CD4-positive, alpha-beta T cell treated with Interleukin-1 beta for 1 hour (primary cell): Measurements from ENCODE around the gene ANKRD49.
"Not testable (repeated sequence)": the region's sequence is repeated elsewhere in the genome, so short reads cannot be mapped to it uniquely, and the experiment has no call there.

Experiments
- DNase-seq, 2 donors: peaks; one replicate each; pipeline ENCODE4 v3.0.0-alpha.2; 2020 to 2022

ANKRD49 gene, protein sequence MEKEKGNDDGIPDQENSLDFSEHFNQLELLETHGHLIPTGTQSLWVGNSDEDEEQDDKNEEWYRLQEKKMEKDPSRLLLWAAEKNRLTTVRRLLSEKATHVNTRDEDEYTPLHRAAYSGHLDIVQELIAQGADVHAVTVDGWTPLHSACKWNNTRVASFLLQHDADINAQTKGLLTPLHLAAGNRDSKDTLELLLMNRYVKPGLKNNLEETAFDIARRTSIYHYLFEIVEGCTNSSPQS

DNA sequence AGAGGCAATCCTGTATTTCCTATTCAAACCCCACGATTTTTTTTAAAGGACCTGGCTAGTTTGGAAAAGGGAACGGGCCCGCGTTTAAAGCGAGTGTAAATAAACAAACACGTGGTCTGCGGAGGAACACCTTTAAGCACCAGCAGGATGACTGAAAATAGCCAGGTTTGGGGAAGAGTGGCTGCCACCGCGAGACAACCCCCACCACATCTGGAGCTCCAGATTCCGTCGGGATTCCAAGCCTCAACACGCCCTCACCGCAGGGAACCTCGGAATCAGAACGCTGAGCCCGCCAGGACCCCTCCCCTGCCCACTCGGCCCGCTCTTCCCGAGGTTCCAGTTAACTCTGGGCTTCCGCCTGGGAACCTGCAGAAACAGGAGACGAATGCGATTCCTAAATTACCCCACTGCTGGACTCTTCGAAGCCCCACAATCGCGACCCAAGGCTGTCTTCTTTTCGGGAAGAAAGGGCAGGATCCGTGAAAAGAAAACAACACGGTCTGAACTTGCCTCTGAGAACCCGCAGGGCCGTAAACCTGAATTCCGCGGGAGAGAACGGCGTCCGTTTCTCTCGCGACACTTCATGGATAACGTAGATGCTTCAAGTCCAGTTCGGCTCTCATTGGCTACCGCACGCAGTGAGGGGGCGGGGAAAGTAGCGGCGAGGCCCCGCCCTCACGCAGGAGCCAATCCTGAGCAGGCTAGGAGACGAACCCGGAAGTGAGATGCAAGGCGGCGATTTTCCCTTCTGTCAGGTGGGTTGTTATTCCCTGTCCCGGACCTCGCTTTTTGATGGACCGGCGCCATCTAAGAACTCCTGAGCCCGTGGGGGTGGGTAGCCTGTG lies at the start of gene ANKRD49, which contains the start of gene MRE11:
ANKRD49 (plus strand) TSS at position 704 of the 845 bp plus-strand sequence. CDS start 2,710 bp downstream, outside the sequence.
MRE11 (minus strand) TSS at position 564 of the 845 bp plus-strand sequence. CDS start 1,043 bp downstream, outside the sequence.
- peak; percentile 97 for DNase-seq

DNA sequence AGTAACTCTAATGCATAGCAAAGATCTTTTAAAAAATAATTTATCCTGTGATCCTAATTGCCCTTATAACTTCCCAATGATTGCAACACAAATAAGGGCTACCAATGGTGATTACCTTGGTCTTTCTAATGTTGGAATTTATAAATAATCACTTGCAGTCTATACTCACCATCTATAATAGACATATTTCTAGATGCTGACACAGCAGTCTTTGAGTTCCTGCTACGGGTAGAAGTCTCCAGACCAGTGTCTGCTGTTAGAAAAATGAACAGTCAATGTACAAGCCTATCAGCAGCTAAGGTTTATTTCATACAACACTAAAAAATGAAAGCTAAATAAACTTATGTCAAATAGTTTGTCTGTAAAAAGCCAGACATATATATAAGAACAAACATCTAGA lies 48.1 kb upstream of the ANKRD49 start:
- DNase-seq, result no peak

DNA sequence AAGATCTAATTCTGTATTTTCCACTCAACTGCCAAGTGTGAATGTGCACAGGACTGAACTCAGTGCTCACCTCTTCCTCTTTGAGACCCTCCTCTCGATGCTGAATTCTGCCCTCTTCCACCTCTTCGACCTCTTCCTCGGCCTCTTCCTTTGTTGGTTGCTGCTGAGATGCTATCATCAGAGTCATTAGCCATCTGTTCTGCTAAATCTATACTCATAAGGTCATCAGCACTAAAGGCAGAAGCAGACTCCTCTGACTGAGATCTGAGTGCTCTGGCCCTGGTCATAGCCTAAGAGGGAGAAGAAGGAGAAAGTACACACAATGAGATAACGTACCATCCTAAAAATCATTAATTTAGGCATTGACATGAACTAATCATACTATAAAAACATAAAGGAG lies 46.6 kb upstream of the ANKRD49 start:
- DNase-seq, result no peak

DNA sequence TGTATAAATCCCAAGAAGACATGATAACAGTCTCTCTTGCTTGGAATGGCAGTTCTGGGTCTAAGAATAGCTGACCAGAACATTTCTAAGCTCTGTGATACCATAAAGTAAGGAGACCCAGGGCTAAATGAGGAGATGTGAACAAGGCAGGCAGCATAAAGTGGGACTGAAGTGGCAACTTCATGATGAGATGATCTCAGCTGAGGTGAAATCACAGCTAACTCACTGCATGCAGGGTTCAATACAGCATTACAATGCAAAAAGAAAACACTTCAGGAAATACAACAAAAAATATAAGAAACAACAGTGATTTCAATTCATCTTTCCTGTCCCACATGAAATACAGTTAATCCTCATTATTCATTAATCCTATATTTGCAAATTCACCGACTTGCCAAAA lies 44.8 kb upstream of the ANKRD49 start:
- no peak for DNase-seq

DNA sequence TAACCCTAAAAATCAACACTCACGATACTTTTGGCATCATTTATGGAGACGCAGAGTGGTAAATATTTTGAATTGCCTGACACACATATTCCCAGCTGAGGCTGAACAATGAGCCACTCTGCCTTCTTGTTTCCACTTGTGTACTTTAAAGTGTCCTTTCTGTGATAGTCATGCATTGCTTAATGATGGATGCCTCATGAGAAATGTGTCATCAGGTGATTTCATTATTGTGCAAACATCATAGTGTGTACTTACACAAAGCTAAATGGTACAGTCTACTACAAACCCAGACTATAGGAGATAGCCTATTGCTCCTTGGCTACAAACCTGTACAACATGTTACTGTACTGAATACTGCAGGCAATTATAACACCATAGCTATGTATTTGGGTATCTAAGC lies 44.3 kb upstream of the ANKRD49 start:
- DNase-seq, result no peak

DNA sequence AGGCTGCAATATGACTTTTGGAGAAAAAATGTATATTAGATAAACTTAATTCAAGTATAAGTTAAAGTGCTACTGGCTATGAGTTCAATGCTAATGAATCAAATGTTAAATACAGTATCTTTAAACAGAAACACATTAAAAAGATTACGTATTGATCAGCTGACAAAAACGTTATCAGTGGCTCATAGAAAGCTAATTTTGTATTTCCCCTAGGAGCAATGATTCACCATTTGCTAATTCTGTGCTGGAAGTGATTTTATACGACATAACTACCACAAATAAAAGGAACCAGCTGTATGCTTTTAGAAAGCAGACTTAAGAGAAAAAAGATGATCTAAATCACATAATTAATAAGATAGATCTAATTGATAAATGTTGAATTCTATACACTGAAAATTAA lies 43.7 kb upstream of the ANKRD49 start:
- no peak for DNase-seq

DNA sequence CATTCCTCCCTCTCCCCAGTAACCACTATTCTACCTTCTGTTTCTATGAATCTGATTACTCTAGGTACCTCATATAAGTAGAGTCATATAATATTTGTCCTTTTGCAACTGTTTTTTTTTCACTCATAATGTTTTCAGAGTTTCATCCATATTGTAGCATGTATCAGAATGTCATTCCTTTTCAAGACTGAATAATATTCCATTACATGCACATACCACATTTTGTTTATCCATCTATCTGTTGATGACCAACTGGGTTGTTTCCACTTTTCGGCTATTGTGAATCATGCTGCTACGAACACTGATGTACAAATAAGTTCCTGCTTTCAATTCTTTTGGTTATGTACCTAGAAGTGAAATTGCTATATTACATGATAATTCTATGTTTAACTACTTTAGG lies 40.8 kb upstream of the ANKRD49 start:
- DNase-seq, result no peak

DNA sequence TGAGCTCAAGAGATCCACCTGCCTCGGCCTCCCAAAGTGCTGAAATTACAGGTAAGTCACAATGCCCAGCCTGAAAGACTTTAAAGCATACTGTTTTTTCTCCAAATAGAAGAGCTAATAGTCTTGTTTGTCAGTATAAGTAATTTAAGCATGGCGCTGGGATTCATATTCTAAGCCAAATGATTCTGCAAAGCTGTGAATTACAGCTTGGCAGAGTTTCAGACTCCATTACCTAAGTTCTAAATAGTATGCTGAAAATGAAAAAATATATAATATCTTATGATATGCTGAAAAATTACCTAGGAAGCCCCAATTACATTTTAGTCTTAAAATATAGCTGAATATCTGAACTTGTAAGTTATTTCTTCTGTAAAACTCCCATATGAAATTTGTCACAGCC lies 39.5 kb upstream of the ANKRD49 start:
- no peak for DNase-seq

DNA sequence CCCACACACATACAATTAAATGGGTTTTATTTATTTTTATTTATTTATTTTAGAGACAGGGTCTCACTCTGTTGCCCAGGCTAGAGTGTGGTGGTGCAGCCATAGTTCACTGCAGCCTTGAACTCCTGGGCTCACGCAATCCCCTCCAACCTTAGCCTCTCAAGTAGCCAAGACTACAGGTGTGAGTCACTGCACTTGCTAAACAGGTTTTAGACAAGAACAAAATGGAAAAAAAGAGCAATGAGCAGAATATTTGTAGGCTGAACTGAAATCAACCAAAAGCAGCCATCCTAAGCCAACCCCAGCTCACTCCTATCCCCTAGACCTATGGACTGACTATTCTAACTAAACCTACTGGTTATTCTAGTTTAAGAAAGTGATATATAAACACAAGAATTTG lies 37.9 kb upstream of the ANKRD49 start:
- DNase-seq, result no peak

DNA sequence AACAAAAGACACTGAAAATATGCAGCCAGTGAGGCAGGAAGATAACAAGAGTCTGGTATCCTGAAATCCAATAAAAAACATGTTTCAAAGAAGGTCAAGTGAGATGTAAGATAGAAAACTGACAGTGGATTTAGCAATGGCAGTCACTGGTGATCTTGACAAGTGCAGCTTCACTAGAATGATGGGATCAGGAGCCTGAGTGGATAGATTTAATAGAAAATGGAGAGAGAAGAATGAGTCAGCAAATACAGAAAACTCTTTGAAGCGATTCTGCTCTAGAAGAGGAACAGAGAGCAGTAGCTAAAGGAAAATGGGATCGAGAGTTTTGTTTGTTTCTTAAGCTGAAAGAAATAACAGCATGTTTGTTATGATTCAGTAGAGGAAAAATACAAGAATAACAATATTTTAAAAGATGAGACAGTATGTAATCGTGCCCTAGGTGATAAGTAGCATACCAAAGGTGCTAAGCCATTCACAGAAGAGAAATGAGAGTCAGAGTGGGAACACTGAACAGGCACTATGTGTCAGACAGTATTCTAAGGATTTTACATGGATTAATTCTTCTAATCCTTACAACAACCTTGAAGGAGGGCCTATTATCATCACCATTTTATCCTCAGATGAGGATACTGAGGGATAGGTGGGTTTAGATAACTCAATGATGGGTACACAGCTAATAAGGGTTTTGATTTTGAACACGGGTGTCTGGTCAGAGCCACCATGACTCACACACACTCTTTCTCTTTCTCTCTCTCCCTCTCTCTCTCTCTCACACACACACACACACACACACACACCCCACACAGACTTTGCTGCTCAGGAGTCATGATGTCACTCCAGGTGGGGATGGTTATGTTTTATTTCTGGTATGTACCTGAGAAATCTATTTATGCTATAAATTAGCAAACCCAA lies 36.4 kb upstream of the ANKRD49 start:
- DNase-seq, result no peak

DNA sequence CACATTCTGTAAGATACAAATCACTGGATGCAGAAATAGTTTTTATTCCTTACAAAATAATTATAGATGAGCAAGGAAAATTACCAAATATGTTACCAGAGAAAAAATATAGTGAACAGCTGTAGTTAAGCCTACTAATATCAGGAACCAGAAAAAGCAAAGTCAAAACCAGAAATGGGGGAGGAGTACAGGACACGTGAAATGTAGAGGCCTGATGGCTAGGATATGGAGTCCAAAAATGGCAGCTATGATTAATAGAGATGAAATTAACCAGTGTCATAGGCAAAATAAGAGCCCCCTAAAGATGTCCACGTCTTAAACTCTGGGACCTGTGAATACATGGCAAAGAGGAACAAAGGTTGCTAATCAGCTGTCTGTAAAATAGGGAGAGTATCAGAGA lies 34.2 kb upstream of the ANKRD49 start:
- no peak for DNase-seq

DNA sequence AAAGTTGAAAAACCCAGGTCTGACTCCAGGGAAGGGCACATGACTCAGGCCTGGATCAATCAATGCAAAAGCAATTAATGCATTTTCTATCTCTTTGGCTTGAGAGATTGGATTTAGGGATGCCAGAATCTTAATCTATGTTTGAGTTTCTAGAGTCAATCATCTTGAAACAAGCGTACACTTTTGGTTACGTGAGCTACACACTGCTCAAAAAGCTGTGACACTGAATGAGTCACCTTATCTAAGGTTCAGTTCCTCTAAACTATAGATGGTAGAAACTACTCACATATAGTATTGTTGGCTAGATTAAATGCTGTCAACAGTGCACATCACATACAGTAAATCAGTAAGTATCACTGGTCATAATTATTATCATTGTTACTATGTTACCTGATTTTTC lies 24.4 kb upstream of the ANKRD49 start:
- DNase-seq, result no peak

DNA sequence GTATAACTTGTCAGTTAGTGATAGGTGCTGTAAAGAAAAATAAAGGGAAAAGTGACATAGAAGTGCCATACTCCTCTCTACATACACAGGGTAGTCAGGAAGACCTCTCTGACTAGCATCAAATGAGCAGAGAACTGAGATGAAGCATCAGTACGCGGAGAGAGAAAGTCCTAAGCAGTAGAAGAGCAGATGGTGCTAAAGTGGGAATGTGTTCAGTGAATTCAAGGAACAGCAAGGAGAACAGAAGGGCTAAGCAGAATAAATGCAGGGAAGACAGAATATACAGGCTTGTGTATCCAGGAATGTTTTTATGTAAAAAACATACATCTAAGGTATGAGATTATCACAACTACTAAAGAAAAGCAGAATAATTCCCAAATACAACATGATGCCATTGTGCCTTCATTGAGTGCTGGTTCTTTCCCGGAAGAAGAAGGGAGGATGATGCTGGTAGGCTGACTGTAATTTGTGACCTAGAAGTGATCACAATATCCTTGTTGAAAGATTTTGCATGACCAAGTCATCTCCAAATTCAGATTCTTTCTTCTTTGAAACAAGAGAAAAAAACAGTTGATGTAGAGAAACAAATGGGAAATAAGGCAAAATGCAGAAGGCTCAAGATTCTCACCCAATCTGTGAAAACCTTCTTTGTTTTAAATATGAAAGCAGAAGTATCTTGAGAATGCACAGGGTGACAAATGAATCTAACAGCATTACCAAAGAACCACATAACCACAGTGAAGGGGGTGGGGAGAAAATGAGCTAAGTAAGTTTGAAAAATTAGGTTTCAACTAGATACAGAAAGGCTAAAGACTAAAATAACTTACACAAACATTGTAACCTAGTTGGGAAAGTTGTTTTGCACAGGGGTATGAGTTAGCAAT lies 20.6 kb upstream of the ANKRD49 start:
- peak in 1 of 2 donors; percentile 28 for DNase-seq

DNA sequence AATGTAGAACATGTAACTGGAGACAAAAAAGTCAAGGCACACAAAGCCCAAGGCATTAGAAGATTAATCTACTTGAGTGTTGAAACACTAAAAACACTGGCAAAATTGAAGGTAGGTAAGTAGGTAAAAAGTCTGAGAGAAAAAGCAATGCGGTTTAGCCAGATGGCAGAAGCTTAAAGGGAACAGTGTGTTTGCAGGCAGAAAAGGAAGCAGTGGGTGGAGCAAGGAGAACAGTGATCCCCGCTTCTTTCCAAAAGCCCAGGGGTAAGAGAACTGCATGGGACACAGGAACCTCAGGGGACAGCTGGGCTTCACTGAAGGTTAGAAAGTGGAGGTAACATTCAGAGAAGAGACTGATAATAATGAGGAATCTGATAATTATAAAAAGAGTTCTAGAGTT lies 16.2 kb upstream of the ANKRD49 start:
- DNase-seq, result no peak

DNA sequence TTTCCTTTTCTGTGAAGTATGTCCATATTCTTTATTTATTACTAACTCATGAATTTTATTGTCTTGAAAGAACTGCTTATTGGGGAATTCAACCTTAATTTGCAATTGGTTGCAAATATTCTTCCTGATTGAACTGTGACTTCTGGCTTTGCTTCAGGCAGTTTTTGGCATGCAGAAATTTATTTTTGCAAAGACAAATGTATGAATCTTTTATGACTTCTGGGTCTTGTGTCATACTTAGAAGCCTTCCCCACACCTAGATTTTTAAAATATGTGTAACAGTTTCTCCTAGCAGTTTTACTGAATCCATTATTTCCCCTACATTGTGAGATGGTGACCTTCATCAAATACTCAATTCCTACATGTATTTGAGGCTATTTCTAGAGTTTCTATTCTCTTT lies 12.4 kb upstream of the ANKRD49 start:
- no peak for DNase-seq

DNA sequence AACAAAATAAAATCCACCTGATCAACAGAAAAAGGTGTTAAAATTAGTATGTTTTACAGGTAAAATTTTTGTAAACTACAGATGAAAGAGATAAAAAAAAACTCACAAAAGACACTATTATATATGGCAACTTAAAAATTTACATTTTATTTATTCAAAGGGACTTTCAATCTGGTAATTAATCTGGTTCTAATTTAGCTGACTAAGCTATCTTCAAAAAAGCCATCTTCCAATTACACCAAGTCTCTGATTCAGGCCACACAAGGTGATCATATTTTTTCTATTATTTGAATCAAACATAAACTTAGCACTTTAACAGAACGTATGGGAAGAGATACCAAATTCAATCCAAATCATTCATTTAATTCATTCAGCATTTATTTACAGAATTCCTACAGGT lies 7.7 kb upstream of the ANKRD49 start:
- DNase-seq, result no peak

DNA sequence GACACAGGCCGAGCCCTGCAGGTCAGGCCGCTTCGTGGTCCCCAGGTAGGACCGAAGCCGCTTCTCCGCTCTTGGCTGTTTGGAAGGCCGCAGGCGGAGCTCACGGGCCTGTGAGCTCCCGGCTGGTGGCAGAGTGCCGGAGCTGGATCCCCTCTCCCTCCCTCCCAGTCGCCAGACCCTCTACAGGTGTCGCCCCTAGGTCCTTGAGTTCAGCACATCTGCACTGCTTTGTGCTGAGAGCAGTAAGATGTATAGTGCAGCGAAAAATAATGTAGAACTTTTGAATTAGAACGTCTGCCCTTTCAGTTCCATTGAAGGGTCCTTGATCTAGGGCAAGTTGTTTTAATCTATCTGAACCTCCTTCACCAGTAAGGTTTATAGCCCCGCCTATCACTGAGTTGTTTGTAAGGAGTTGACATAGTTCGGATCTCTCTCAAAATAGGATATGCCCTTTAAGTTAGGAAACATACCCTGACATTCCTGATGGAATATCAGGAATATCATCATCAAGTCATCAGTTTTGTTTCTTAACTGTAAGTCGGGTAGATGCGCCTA lies 419 bp downstream of the ANKRD49 start:
- DNase-seq, result no peak

DNA sequence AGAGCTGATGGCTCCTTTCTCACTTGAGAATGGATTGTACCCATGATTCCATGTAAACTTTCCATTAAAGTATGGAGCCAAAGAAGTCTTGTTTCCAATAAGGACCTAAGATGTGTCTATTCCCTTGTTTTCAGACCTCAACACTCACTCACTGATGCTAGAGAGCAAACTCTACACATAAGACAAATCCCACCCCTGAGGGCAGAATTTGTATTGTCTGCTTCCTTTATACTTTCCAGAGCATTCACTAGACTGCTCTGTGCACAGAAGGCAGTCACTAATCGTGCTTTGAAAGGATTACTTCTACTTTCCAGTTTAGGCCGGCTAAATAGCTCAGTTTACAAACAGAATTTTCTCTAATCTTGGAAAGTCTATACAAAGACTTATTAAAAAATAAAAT lies 6.4 kb downstream of the ANKRD49 start:
- no peak for DNase-seq

DNA sequence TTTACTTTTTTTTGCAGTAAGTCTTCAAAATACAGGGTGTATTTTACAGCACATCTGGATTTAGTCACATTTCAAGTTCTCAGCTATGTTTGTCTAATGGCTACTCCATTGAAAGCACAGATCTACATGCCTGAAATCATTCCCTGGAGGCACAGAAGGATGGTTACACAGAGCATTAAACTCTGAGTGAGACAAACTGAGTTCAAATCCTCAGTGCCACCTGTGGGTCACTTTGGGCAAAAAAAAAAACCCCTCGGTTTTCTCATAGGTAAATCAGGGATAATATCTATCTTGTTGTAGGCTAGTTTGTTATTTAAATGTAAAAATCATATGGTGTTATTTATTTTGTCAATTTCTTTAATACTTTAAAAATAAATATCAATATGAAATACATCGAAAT lies 7.7 kb downstream of the ANKRD49 start:
- DNase-seq, result no peak

DNA sequence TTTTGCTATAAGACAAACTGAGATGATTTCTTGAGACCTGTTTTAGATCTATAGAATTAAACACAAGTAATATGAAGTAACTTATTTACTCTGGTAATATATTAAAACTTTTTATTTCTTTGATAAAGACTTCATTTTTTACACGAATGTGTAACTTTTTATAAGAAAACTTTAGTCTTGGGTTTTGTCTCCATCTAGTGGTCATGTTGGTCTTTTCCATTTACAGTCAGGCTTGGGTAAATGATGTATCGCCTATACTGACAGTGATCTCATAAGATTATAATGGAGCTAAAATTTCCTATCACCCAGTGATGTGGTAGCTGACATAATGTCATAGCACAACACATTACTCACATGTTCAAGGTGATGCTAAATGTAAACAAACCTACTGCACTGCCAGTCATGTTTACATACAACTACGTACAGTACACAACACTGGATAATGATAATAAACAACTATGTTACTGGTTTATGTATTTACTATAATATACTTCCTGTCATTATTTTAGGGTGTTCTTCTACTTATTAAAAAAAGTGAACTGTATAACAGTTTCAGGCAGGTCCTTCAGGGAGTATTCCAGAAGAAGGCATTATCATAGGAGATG lies 11.0 kb downstream of the ANKRD49 start:
- peak in 1 of 2 donors; percentile 63 for DNase-seq

DNA sequence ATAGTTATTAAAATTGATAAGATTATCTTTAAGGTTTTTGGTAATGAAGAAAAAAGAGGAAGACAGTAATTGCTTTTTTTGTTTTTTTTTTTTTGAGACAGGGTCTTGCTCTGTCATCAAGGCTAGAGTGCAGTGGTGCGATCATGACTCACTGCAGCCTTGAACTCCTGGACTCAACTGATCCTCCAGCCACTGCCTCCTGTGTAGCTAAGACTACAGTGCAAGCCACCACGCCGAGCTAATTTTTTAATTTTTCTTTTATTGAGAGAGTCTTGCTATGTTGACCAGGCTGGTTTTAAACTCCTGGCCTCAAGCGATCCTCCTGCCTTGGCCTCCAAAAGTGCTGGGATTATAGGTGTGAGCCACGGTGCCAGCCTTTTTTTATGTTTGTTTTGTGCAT lies 12.7 kb downstream of the ANKRD49 start:
- DNase-seq, result not testable (repeated sequence)
